RCC 7860 (cell line): ENCODE results near the gene RNF32.
"Not testable (repeated sequence)": the region's sequence is repeated elsewhere in the genome, so short reads cannot be mapped to it uniquely, and the experiment has no call there.

Source experiments
- DNase-seq: peaks from one replicate; pipeline ENCODE4 v3.0.0-alpha.2; 2015; ENCODE audit warnings: low spot score
- FAIRE-seq: peaks from 2 replicates; lab custom pipeline; 2012; peaks lifted over from hg19 to GRCh38; lab: Jason Lieb, UNC

Gene RNF32

DNA sequence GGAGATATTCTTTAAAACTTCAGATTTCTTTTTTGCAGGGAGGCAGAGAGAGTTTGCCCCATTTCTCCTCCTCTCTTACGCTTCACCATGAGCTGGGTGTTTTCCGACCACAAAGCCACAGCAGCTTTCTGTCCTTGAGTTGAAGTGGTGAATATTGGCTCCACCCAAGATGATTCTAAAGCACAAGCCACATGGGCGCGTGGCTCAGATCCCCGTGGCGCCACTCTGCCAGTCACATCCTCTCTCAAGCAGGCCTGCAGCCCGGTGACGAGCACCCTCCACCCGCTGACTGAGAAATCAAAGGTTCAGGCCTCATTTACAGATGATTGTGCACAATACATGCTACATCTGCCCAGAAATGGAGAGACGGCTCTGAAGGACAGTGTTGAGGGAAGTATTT is 27.6 kb upstream of the RNF32 start:
- DNase-seq, result no peak
- FAIRE-seq, result no peak

DNA sequence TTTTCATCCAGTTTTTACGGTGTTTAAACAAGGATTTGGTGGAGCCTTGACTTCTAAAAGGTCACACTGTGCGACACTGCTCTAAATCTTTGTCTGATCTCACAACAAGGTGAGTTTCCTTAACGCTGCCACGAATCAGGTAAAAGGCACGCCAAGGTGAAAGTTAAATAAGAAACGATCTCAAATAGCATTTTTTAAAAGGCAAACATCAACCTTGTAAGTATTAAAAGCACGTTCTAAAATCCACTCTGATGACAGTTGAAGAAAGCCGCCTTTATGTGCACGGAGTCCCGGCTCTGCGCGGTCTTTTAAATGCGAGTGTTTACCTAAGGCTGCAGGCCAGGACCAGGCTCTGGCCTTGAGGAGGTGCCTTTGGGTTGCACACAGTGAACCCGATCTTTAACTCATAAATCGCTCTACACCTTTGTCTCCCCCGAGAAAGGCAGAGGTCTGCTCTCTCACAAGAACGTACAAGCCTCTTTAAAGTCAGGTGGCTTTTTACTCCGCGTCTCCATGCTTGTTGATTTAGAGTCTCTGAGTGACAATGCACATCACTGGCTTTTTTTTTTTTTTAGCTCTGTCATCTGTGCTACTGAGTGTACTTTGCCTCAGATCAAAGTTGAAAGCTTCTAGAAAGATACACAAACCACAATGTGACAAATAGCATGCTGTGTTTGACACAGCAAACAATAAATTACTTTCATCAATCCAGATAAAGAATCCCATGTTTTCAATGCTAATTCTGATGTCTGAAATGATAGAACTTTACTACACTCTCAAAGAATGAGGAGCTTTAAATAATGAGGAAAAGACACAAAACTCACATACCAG is 25.9 kb upstream of the RNF32 start:
- no peak for DNase-seq
- FAIRE-seq, result no peak

DNA sequence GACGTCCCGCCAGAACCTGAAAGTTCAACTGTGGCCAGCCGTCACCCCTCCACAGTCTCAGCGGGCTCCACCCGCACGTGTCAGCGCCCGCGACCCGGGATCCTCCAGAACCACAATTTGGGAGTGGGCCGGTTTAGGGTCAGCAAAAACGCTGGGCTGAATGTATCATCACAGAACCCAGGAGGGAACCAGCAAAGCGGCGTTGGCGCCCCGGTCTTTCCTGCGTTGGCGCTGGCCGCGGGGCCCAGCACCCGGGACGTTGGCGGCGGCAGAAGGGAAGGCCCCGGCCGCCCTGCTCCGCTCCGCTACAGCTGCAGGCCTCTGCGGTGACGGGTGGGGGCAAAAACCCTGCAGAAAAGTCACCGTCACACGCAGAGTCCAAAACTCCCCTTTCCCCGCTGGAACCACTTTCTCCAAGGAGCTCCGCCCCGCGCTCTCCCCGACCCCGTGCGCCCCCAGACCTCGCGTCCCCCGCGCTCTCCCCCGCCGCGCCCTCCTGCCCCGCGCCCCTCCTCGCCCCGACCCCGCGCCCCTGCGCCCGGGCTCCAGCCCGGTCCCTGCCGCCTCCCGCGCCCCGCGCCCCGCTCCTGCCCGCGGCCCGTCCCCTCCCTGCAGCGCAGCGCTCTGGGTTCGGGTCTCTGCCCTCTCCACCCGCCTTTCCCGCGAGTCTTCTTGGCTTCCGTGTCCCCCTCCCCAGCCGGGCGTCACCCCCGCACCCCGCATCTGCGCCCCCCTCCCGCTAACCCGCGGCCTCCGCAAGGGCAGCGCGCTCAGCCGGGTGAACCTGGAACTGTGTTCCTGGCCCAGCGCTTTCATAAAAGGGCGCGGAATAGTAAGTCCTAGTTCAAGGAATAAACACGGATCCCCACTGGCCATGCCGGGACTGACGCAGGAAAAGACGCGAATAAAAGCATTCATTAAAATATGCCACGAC is 24.0 kb upstream of the RNF32 start:
- DNase-seq, result no peak
- no peak for FAIRE-seq

DNA sequence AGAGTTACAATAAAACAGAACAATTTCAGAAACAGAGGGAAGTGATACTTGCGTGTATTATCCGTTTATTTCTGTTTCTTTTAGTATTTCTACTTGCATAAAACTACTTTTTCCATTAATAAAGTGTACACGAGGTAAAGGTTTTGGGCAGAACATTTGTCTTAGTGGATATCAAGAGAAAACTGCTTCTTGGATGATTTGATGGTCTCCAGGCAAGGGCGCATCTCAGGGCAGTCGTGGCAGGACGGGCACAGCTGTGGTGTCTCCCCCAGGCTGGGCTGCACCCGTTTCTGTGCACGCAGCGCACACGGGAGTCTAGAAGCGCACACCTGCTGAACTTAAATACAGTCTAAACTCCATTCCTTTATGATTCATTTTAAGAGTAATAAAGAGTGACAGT is 23.4 kb upstream of the RNF32 start:
- DNase-seq (no peak), FAIRE-seq (no peak)

DNA sequence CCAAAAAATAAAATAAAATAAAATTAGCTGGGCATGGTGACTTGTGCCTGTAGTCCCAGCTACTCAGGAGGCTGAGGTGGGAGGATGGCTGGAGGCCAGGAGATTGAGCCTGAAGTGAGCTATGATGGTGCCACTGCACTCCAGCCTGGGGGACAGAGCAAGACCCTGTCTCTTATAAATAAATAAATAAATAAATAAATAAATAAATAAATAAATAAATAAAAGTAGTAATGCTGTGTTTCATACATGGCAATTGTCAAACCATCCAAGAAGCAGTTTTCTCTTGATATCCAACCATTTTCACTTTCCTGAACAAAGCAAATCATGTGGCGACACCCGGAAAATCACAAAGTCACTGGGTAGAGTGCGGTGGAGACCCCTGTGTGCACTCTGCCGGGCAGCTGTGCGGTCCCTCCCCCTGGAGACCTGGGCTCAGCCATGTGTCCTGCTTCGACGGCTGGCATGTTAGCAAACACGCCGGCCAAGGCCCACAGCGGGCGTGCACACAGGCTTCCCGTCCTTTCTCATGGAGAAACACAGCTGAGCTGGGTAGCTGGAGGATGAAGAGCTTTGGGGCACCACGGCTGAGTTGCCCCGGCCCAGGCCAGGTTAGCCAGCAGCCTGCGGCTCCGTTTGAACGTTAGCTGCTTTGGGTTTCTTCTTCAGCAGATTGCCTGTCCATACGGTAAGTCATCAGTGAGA is 22.3 kb upstream of the RNF32 start:
- no peak for DNase-seq
- no peak for FAIRE-seq

DNA sequence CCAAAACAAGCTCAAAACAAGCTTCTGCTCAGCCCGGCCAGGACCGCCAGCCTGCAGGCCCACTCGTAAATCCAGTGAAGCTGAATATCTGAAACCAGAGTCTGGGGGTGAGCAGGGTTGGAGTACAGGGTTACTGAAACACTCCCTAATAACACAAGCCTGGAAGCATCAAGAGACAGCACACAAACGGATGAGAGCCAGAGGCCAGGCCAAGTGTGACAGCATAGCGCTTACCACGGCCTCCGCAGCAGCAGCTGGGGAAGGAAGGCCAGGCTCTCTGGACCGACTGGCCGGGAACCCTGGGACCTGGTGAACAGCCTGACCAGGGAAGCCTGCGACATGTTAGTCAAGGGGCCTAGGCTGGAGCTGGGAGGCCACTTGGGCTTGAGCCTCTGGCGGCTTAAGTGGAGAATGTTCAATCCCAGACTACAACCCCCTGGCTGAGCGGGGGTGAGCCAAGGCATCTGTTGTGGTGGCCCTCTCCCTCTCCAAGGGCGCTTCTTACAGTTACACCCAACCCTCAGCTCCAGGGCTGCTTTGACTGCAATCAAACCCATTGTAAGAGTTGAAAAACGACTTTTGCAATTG is 21.7 kb upstream of the RNF32 start:
- FAIRE-seq, result no peak
- DNase-seq, result no peak

DNA sequence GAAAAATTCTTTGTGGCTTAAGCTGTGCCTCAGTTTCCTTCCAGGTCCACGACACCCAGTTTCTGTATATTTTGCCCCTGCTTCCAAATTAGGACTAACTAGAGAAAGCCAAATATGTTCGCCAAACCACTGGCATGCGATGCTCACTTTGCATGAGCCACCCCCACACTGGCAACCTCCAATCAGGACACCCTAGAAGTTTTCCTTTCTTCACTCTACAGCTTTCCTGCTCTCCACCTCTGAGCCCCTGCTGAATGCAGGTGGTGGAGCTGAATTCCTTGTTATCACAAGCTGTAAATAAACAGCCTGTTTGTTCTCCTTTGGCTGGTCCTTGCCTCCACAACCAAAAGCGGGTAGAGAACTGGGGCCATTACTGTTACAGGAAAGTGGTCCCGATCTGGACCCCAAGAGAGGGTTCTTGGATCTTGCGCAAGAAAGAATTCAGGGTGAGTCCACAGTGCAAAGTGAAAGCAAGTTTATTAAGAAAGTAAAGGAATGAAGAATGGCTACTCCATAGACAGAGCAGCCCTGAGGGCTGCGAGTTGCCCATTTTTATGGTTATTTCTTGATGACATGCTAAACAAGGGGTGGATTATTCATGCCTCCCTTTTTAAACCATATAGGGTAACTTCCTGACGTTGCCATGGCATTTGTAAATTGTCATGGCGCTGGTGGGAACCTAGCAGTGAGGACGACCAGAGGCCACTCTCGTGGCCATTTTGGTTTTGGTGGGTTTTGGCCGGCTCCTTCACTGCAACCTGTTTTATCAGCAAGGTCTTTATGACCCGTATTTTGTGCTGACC is 20.9 kb upstream of the RNF32 start:
- DNase-seq, FAIRE-seq: not testable (repeated sequence)

DNA sequence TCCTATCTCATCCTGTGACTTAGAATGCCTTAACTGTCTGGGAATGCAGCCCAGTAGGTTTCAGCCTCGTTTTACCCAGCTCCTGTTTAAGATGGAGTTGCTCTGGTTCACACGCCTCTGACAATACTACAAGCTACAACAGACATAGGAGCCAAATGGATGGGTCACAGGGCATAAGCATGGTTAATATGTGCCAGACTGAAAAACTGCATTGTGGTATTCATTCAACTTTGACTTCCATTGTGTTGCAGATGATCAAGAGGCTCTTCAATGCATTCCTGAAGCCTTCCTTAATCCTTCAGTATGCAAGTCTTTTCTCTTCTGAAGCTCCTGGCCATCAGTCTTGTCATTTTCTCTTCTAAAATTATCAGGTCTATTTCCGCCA is 20.3 kb upstream of the RNF32 start:
- FAIRE-seq (no peak), DNase-seq (no peak)

DNA sequence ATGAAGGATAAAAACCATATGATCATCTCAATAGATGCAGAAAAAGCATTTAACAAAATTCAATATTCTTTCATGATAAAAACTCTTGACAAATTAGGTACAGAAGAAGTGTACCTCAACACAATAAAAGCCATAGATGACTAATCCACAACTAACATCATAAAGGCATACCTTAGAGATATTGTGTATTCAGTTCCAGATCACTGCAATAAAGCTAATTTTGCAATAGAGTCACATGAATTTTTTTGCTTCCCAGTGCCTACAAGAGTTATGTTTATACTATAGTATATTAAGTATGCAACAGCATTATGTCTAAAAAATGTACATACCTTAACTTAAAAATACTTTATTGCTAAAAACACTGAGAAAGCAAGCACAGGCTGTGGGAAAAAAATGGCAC is 18.9 kb upstream of the RNF32 start:
- DNase-seq (no peak), FAIRE-seq (no peak)

DNA sequence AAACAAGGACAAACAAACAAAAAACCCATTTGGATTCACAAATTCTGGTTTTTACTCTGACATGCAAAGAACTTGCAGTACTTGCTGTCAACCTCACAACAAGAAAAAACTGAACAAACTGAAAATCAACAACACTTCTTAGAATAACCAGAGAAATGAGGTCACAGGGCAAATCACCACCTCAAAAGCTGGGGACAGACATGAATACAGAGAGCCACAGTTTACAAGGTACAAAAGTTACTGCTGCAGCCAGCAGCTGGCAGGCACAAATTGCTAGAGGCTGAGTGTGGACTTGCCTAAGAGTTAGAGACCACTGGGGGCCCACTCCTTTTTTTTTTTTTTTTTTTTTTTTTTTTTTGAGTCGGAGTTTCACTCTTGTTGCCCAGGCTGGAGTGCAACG is 15.0 kb upstream of the RNF32 start:
- no peak for FAIRE-seq
- DNase-seq, result no peak

DNA sequence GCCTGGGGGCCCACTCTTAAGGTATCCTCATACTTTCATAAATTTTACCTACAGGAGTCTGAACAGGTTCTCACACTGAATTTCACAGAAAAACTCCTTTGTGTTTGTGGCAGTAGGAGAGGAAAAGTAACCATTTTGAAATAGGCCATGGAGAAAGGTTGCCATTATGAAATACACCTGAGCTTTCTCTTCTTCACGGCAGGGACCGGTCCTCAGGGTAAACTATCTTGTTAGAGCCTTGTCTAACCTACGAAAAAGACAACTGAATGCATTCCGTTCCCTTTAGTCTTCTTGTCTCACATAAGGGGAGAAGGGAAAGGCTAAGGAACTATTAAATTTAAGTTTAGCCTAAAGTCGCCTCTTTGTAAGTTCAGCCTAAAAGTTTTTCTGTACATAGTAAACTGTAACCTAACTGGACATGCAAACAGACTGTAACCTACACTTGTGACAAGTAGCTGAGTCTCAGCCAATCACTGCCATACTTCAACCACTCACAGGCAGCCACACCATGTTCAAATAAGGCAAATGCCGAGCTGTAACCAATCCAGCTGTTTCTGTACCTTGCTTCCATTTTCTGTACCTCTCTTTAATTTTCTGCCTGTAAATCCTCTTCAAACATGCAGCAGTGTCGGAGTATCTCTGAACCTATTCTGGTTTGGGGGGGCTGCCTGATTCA is 14.2 kb upstream of the RNF32 start:
- FAIRE-seq, result no peak
- DNase-seq, result no peak

DNA sequence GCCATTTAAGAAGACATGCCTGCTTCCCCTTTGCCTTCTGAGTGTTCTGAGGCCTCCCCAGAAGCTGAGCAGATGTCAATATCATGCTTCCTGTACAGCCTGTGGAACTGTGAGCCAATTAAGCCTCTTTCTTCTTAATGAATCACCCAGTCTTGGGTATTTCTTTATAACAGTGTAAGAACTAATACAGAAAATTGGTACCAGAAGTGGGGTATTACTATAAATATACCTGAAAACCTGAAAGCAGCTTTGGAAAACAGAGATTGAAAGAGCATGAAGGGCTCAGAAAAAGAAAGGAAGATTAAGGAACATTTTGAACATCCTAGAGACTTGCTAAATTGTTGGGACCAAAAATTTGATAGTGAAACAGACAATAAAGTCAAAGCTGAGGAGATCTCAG is 12.0 kb upstream of the RNF32 start:
- FAIRE-seq (no peak), DNase-seq (no peak)

DNA sequence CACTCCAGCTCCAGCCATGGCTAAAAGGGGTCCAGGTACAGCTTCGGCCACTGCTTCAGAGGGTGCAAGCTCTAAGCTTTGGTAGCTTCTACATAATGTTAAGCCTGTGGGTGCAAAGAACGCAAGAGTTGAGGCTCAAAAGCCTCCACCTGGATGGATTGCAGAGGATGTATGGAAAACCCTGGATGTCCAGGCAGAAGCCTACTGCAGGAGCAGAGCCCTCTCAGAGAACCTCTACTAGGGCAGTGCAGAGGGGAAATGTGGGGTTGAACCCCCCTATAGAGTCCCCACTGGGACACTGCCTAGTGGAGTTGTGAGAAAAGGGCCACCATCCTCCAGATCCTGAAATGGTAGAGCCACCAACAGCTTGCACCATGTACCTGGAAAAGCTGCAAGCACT is 10.7 kb upstream of the RNF32 start:
- DNase-seq (no peak), FAIRE-seq (no peak)

DNA sequence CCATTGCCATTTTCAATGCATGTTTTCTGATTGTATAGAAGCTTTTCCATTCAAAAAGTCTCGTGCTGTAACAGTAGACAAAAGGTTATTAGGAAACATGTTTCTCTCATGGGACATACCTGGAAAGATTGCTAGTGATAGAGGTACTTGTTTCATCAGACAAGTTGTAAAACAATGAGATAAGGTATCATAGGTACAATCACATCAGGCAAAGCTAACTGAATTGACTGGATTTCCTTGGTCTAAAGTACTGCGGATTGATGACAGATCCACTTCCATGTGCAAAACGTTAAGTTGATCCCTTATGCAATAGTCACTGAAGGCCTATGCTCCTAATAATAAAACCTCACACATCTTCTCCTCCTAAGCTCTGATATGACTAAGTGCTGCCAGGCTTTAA is 6.5 kb upstream of the RNF32 start:
- FAIRE-seq (no peak), DNase-seq (no peak)

DNA sequence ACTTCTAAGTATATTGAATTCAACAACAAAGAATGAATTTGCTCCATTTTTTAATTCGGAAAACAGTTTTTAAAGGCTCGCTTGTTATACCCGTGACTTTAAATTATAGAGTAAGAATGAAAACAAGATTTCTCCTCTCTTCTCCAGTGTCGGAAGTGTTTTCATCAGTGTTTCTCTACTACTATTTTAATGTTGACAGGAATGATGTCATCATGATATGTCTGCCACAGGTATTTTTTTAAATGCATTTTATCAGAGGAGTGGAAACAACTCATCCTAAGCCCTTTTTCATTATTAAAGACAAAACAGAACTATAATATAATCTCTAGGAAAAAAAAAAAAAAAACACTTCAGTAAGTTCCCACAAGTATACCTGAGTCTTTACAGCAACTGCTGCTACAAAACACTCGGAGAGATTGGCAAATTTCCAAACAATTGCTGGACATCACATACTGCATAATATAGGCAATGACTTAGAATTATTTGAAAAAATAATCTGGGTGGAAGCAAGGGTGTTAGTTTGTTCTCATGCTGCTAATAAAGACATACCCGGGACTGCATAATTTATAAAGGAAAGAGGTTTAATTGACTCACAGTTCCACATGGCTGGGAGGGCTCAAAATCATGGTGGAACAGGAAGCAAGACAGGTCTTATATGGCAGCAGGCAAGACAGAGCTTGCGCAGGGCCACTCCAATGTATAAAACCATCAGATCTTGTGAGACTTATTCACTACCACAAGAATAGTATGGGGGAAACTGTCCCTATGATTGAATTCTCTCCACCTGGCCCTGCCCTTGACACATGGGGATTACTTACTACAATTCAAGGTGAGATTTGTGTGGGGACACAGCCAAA is 4.8 kb upstream of the RNF32 start:
- no peak for DNase-seq
- FAIRE-seq, result no peak

DNA sequence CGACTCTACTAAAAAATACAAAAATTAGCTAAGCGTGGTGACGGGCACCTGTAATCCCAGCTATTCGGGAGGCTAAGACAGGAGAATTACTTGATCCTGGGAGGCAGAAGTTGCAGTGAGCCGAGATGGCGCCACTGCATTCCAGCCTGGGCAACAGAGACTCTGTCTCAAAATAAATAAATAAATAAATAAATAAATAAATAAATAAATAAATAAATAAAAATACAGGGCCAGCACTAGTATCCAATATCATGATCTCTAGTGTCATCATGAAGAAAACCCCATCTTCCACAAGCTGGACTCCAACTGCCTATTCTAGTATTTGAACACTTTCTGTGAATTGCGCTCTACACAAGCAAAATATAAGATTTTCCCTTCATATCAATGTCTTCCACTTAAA is 3.5 kb upstream of the RNF32 start:
- FAIRE-seq, DNase-seq: not testable (repeated sequence)

DNA sequence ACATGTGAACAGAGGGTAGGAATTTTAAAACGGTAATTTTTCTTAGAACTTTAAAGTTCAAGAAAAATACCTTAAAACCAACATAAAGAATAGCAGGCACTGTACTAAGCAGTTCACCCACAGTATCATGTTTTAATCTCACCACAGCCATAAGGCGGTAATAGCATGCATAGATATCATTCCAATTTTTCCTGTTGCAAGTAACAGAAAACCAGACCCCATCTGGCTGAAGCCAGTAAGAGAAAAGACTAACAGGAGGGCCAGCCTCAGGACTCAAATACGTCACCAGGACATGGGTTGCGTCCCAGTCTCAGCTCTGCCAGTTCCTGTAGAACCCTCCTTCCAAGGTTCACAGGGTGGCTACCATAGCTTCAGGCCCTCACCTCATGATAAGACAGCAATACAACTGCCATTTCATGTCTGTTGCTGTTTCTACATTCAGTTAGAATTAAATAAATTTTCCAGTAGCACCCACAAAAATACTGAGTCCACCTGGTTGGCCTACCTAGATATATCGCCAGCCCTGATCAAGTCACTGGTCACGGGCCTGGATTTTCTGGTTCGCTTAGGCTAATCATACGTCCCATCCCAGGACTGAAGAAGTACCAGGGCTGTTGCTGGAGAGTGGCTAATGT is 2.0 kb upstream of the RNF32 start:
- FAIRE-seq, result no peak
- DNase-seq, result no peak
